NCI-H1417 (cell line): Measurements from ENCODE around the gene CCDC196.
A peak's percentile ranks its signal among the peaks of the same experiment; 100 is the strongest.
"Not testable (repeated sequence)": the region's sequence is repeated elsewhere in the genome, so short reads cannot be mapped to it uniquely, and the experiment has no call there.

ENCODE experiments used
- DNase-seq, 3 experiments: peaks; one replicate each; lab custom pipeline; 2025; lab: John Stamatoyannopoulos, UW

CCDC196 gene

GRCh38 chr14:66495218-66496098, 9.3 kb downstream of the CCDC196 start:
- DNase-seq, result peak; percentile 23 to 76 (median 74)

- no peak for DNase-seq
Measured at GRCh38 chr14:66496188-66496807, 10.1 kb downstream of the CCDC196 start.

GRCh38 chr14:66496911-66497310, 10.7 kb downstream of the CCDC196 start:
- no peak for DNase-seq

- no peak for DNase-seq
Measured at GRCh38 chr14:66498311-66498710, 12.1 kb downstream of the CCDC196 start.

- DNase-seq, result no peak
Measured at GRCh38 chr14:66501592-66501991, 15.4 kb downstream of the CCDC196 start.

- DNase-seq, result not testable (repeated sequence)
Measured at GRCh38 chr14:66502836-66503235, 16.7 kb downstream of the CCDC196 start.

- DNase-seq, result no peak
Measured at GRCh38 chr14:66503532-66503931, 17.4 kb downstream of the CCDC196 start.

- DNase-seq, result peak in 2 of 3 experiments; percentile 85 to 86
Measured at GRCh38 chr14:66507181-66507721, 21.1 kb downstream of the CCDC196 start.

- DNase-seq, result peak; percentile 90 to 98 (median 94)
Measured at GRCh38 chr14:66507722-66508546, 21.8 kb downstream of the CCDC196 start, which contains the start of gene GPHN. GPHN (plus strand) TSS chr14:66508147.

- no peak for DNase-seq
Measured at GRCh38 chr14:66508547-66508845, 22.3 kb downstream of the CCDC196 start.

- DNase-seq, result peak; percentile 57 to 69 (median 61)
Measured at GRCh38 chr14:66508846-66509621, 22.9 kb downstream of the CCDC196 start.

- no peak for DNase-seq
Measured at GRCh38 chr14:66509874-66510273, 23.7 kb downstream of the CCDC196 start.

GRCh38 chr14:66511849-66512248, 25.7 kb downstream of the CCDC196 start:
- no peak for DNase-seq

- no peak for DNase-seq
Measured at GRCh38 chr14:66514213-66514612, 28.0 kb downstream of the CCDC196 start.

- DNase-seq, result no peak
Measured at GRCh38 chr14:66530526-66530925, 44.4 kb downstream of the CCDC196 start.

GRCh38 chr14:66539034-66539433, 52.9 kb downstream of the CCDC196 start:
- no peak for DNase-seq

GRCh38 chr14:66540038-66540437, 53.9 kb downstream of the CCDC196 start:
- DNase-seq, result no peak

GRCh38 chr14:66541627-66542026, 55.5 kb downstream of the CCDC196 start:
- no peak for DNase-seq

GRCh38 chr14:66543996-66544395, 57.8 kb downstream of the CCDC196 start:
- no peak for DNase-seq

GRCh38 chr14:66545191-66545590, 59.0 kb downstream of the CCDC196 start:
- DNase-seq, result not testable (repeated sequence)

GRCh38 chr14:66545751-66546150, 59.6 kb downstream of the CCDC196 start:
- not testable (repeated sequence) for DNase-seq
